GM19238 (cell line): ENCODE results near the gene EGFL7.
A peak's percentile ranks its signal among the peaks of the same experiment; 100 is the strongest.
"Not testable (repeated sequence)": the region's sequence is repeated elsewhere in the genome, so short reads cannot be mapped to it uniquely, and the experiment has no call there.

Source experiments
- DNase-seq: peaks from one replicate; pipeline ENCODE4 v3.0.0; 2011; ENCODE audit warnings: low spot score; ENCODE audit not compliant: insufficient read length

The EGFL7 gene

GRCh38 chr9:136697146-136697820 lies 34.6 kb downstream of the EGFL7 start:
- no peak for DNase-seq

DNA sequence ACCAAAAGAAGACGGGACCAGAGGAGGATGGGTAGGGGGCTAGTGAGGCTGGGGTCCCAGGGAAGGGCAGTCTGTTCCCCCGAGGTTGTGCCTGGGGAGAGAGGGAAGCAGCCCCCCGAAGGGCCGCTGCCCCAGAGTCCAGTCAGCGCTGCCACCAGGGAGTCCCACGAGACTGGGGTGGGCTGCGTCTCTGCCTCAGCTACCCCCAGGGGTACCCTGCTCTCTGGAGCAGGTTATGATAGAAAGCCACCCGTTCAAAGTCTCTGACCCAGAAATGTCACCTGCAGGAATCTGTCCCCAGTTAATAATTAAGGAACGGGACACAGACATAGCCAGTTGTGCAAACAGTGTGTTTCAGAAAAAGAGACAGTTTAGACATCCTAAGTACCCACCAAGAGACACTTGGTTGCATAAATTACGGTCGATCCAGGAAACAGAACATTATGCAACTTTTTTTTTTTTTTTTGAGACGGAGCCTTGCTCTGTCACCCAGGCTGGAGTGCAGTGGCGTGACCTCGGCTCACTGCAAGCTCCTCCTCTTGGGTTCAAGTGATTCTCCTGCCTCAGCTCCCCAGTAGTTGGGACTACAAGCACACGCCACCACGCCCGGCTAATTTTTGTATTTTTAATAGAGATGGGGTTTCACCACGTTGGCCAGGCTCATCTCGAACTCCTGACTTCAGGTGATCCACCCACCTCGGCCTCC lies 35.3 kb downstream of the EGFL7 start:
- no peak for DNase-seq

DNA sequence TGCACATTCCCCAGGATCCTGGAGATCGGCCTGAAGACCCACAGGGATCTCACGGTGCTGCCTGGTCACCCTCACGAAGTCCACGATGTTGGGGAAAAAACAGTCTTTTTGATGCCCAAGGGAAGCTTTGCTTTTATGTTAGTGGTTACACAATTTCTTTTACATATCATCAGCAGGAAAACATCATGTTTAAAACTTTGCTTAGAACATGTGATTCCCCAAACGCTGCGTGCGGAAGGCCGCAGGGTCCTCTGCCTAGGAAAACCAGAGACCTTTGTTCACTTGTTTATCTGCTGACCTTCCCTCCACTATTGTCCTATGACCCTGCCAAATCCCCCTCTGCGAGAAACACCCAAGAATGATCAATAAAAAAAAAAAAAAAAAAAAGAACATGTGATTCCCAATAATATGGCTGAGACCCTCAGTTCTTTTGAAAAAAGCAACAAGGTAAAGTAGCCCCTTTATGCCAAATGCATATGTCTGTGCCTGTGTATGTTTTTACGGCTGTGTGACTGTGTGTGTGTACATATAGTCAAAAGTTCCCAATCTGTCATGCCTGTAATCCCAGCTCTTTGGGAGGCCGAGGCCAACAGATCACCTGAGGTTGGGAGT lies 36.0 kb downstream of the EGFL7 start:
- DNase-seq: no peak

DNA sequence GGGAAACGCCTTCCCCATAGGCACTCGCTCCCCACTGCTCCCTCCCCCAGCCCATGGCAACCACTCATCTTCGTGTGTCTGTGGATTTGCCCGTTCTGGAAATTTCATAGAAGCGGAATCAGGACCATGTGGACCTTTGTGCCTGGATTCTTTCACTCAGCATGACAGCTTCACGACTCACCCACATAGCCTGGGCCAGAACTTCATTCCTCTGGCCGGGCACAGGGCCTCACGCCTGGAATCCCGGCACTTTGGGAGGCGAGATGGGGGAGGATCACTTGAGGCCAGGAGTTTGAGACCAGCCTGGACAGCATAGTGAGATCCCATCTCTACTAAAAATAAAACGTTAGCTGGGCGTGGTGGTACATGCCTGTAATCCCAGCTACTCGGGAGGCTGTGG lies 37.6 kb downstream of the EGFL7 start:
- DNase-seq: no peak

DNA sequence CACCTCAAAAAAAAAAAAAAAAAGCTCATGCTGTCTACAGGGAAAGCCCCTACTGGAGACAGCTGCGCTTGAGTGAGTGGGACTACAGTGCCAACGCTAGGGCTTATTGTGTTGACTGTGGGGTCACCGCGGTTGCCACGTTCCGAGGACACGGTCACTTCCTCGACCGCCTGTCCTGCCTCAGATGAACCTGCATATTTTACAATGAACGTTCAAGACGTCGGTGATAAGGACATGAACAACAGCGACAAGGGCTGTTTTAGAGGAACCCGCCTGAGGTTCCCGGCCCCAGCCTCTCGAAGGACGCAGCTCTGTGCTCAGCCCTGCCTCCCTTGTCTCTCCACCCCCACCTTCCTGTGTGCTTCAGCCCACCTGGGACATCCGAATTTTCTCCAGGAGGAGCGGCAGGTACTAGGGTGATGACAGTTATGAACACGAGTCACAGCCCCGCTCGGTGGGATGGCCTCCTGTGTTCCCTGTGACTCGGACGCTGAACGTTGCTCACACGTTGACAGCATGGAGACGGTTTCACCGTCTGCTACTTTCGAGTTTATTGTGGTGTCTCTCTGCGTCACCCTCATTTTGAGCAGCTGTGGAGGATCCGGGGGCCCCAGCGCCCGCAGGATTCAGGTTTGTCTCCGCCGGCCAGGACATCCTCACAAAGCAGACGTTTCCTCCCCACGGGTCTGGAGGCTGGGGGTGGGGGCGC lies 38.4 kb downstream of the EGFL7 start:
- peak; percentile 56 for DNase-seq

- no peak for DNase-seq
Measured at GRCh38 chr9:136701668-136702053, 38.9 kb downstream of the EGFL7 start.

GRCh38 chr9:136703276-136703860 lies 40.7 kb downstream of the EGFL7 start:
- DNase-seq: no peak

GRCh38 chr9:136704741-136705140 lies 42.0 kb downstream of the EGFL7 start:
- not testable (repeated sequence) for DNase-seq

GRCh38 chr9:136705564-136705963 lies 42.8 kb downstream of the EGFL7 start:
- DNase-seq: no peak

GRCh38 chr9:136707011-136707410 lies 44.3 kb downstream of the EGFL7 start:
- no peak for DNase-seq

DNA sequence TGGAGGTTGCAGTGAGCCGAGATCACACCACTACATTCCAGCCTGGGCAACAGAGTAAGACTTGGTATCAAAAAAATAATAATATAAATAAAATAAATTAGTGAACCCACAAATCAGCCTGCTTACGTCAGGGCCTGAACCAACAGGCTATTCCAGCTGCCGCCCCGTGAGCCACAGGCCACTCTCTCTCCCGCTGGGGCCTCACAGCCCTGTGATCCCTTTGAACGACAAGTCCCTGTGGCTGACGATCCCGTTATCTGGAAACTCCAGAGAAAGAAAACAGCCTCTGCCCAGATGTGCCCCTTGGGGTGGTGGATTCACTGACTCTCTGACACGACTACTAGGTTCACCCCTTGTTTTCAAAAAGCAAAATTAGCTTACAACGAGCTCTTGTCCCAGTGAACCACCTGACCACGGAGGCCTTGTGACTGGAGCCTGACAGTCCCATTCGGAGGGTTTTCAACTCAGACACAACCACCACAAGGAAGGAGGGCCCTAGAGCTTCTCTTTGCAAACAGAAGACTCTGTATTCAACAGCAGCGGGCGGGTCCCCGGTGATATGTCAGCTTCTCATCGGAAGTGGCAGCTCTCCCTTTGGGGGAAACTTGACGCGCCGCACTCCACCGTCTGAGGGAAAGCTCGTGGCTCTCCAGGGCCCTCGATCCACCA lies 45.3 kb downstream of the EGFL7 start:
- DNase-seq: no peak

DNA sequence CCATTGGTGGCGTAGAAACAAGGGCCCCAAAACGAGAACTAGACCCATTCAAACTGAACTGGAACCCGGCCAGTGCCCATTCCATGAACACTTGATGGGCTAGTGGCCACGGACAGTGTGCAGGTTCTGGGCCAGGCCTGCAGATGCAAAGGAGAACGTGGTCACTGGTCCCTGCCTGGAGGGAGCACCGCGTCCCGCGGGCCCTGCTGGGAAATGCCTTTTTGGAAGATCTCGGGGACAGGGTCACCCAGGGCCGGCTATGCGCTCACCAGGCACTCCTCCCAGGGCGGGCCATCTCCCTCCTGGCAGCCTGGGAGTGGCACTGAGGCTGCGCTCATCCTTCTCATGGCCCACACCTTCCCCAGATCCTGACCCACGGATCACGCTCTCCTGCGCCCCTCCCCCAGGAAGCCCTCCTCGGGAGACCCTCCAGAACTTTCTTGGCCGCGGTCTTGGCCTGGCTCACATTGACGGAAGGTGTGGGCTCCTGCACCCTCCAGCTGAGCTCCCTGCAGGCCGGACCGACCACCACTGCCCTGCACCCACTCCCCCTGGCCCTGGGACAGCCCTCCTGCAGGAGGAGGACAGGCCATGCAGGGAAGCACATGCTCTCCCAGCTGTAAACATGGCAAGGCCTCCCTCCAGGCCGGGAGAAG lies 46.9 kb downstream of the EGFL7 start:
- DNase-seq: no peak

- DNase-seq: no peak
Measured at GRCh38 chr9:136710543-136710942, 47.8 kb downstream of the EGFL7 start.

DNA sequence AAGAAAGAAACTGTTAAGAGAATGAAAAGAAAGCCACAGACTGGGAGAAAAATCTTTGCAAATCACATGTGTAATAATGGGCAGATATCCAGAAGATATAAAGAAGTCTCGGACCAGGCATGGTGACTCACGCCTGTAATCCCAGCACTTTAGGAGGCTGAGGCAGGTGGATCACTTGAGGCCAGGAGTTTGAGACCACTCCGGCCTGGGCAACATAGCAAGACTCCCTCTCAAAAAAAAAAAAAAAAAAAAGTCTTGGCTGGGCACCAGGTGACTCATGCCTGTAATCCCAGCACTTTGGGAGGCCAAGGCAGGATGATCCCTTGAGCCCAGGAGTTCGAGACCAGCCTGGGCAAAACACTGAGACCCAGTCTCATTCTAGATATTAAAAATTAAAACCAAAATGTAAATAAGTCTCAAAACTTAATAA lies 48.5 kb downstream of the EGFL7 start:
- not testable (repeated sequence) for DNase-seq

- DNase-seq: no peak
Measured at GRCh38 chr9:136711751-136712689, 49.3 kb downstream of the EGFL7 start, which contains the start of gene DIPK1B. Gene DIPK1B, plus strand, starts transcription at chr9:136712572. Its CDS starts 94 bp downstream, at chr9:136712666.

DNA sequence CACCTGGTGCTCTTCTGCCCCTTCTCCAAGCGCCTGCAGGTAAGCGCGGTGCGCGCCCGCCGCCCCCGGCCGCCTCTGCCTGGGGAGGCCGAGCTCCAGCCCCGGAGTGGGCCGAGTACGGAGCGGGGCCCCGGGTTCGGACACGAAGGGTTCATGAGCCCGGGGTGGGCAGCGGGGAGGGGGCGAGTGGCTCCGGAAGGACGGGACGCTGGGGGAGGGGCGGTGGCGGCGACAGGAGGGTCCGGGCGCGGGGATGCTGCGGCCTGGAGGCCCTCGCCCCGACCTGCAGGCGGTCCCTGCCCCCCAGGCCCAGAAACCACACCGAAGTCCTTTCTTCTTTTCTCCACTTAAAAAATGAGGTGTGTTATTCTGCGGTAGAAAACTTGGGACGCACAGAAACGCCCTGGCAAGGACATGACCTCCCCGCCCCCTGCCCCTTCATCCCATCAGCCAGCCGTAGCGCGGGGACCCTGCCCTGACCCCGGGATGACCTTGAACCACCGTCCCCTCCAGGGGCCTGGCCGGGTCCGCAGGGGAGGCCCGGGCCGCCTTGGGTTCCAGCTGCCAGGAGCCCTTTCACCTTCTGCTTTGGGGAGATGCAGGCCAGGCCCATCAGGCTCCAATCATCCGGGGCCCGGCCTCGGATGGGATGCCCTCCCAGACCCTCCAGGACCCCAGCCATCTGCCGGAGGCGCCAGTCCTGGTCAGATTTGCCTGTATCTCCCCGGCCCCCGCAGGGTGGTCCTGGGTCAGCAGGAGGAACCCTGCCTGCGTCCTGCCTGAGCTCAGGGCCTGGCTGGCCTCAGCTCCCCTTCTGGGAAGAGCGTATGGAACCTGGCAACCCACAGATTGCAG lies 50.2 kb downstream of the EGFL7 start:
- no peak for DNase-seq

DNA sequence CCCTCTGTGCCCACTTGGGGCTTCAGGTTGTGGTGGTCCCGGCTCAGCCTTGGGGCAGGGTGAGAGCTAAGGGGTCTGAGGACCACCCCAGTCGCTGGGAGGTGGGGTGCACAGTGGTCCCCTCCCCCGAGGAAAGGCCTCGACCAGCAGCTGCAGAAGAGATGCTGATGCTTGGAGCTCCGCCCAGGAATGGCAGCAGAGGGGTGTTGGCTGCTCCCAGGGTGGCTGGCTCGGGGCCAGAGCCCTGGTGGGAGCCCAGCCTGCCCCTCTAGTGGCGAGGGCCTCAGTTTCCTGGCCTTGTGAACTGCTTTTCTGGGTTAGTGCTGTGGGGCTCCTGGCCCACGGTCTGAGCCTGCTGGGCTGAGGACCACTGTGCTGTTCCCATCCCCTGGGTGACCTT lies 50.8 kb downstream of the EGFL7 start:
- no peak for DNase-seq

DNA sequence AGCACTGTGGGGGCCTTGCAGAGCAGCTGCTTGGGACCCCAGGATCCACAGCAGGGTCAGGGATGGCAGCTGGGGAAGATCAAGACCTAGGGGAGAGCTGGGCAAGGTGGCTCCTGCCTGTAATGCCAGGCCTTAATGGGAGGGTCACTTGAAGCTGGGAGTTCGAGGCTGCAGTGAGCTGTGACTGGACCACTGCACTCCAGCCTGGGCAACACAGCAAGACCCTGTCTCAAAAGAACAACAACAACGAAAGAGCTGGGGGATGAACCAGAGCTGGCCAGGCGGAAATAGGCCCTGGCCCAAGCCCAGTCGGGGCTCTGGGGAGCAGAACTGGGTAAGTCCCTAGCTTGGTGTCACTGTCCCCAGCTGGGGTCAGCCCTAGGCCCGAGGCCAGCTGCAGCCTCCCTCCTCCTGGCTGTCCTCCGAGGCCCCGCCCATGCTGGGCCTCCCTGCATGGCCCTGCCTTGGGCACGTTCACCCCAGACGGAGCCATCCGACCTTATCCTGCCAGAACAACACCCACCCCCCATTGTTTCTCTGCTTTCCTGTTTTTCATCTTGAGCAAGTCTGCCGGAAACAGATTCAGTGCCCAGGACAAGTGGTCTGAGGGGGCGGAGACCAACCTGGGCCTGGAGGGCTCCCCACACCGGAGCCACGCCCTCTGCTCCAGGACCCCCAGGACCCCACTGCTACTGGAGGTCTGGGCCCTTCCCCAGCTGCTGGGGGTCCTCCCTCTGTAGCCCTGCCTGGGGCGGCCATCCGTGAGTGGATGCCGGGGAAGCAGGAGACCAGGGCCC lies 51.6 kb downstream of the EGFL7 start:
- no peak for DNase-seq
